GM23248 (cell line): ENCODE measurements around the gene UMAD1.

Source experiments
- EZH2 ChIP-seq: fragments of 200-600 bp; sonication (generic); IDR thresholded peaks from 2 replicates; pipeline ENCODE4 v1.6.1; 2018; ENCODE audit warnings: antibody characterized with exemption, mild to moderate bottlenecking; ENCODE audit not compliant: insufficient read depth, poor library complexity, severe bottlenecking
- EZH2phosphoT487 ChIP-seq: fragments of 200-600 bp; sonication (generic); IDR thresholded peaks from 2 replicates; pipeline ENCODE4 v1.6.1; 2018; ENCODE audit warnings: antibody characterized with exemption, moderate library complexity, mild to moderate bottlenecking, low read depth; ENCODE audit not compliant: insufficient read depth

DNA sequence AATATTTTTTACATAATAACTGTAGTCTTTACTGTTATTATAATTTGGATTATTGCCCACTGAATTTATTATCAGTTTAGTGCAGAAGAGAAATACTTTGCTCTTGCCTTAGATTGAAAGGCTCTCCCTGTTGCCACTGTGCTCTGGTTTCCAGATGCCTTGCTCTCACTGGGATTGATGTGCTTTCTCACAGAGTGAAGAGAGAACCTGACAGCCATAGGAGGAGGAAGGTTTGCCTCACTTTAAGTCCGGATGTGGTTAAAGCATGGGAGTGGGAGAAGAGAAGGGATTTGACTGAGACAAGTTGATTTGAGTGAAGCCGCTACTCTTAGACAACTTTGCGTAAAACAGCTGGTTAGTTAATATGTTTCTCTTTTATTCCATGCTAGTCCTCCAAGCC is 146.0 kb downstream of the UMAD1 start:
- TF ChIP-seq EZH2 = no peak
- no peak for TF ChIP-seq EZH2phosphoT487
